Measurements from ENCODE around the gene HSPB1. TPM values are rescaled to one million over a fixed set of nuclear protein-coding genes. Genes with fewer than 3 reads are reported as not detected.

Gene HSPB1
- 100 to 1,000 TPM; 210 to 264 (median 211) TPM for total RNA-seq

GRCh38 chr7:76302347-76303201, at the start of gene HSPB1:
HSPB1 (plus strand) TSS chr7:76302673; CDS start chr7:76302713, 40 bp downstream.
- H3K27me3 ChIP-seq: no peaks in the 10 kb centered on the region
- peak within 1 kb of the TSS; percentile 91 to 97 for H3K27ac ChIP-seq
- H3K4me1 ChIP-seq: peaks cover 7 to 19% of the 10 kb centered on the region in 2 donors
- H3K4me3 ChIP-seq: peak within 1 kb of the TSS; percentile 67 to 90 (median 72)
- intact Hi-C loops (cut with DNase I; ENCODE audit: low total_unique reads): no loop called here
- no peaks in the 10 kb centered on the region for H3K9me3 ChIP-seq
- DNase-seq (ENCODE audit: low spot score in 2 of 2): peak; percentile 94 to 96
- no peaks in the 10 kb centered on the region for H3K36me3 ChIP-seq
- TF ChIP-seq POLR2A (IDR thresholded peaks at IDR 0.05) (peak; percentile 81), POLR2AphosphoS5 (IDR thresholded peaks at IDR 0.05) (peak; percentile 85 to 93 (median 87)), CTCF (IDR thresholded peaks at IDR 0.05) (no peak)

GRCh38 chr7:76254781-76255180, 47.7 kb upstream of the HSPB1 start:
- no peak overlapping the region for H3K4me3 ChIP-seq
- no peak for DNase-seq (ENCODE audit: low spot score in 2 of 2)
- H3K4me1 ChIP-seq: no peaks in the 10 kb centered on the region
- H3K27me3 ChIP-seq: peaks cover under 1 to 10% of the 10 kb centered on the region in 2 donors
- H3K36me3 ChIP-seq: no peaks in the 10 kb centered on the region
- H3K9me3 ChIP-seq: no peaks in the 10 kb centered on the region
- intact Hi-C loops (cut with DNase I; ENCODE audit: low total_unique reads): no loop called here
- TF ChIP-seq POLR2AphosphoS5 (IDR thresholded peaks at IDR 0.05) (no peak), CTCF (IDR thresholded peaks at IDR 0.05) (no peak), POLR2A (IDR thresholded peaks at IDR 0.05) (no peak)
- no peak overlapping the region for H3K27ac ChIP-seq

GRCh38 chr7:76257973-76258372, 44.5 kb upstream of the HSPB1 start:
- H3K4me1 ChIP-seq: no peaks in the 10 kb centered on the region
- no peaks in the 10 kb centered on the region for H3K9me3 ChIP-seq
- no peak overlapping the region for H3K4me3 ChIP-seq
- no peak for DNase-seq (ENCODE audit: low spot score in 2 of 2)
- TF ChIP-seq POLR2A (IDR thresholded peaks at IDR 0.05) (no peak), CTCF (IDR thresholded peaks at IDR 0.05) (no peak), POLR2AphosphoS5 (IDR thresholded peaks at IDR 0.05) (no peak)
- no peaks in the 10 kb centered on the region for H3K36me3 ChIP-seq
- H3K27me3 ChIP-seq: peaks cover 5 to 28% of the 10 kb centered on the region in 2 donors
- intact Hi-C loops (cut with DNase I; ENCODE audit: low total_unique reads): no loop called here
- H3K27ac ChIP-seq: no peak overlapping the region

- Histone ChIP-seq H3K36me3 (no peaks in the 10 kb centered on the region), H3K4me1 (no peaks in the 10 kb centered on the region), H3K4me3 (peak overlapping the region; percentile 9 to 60 (median 41)), H3K27ac (no peak overlapping the region), H3K27me3 (peaks cover 5 to 28% of the 10 kb centered on the region in 2 donors), H3K9me3 (no peaks in the 10 kb centered on the region)
- intact Hi-C loops (cut with DNase I; ENCODE audit: low total_unique reads): no loop called here
- TF ChIP-seq CTCF (IDR thresholded peaks at IDR 0.05): no peak
- TF ChIP-seq POLR2A (IDR thresholded peaks at IDR 0.05): no peak
- TF ChIP-seq POLR2AphosphoS5 (IDR thresholded peaks at IDR 0.05): no peak
- DNase-seq (ENCODE audit: low spot score in 2 of 2): no peak
Measured at GRCh38 chr7:76259124-76260093, 43.1 kb upstream of the HSPB1 start.

Measured in breast epithelium (tissue), 4 donors.